Esophagus squamous epithelium (tissue), 4 donors: ENCODE results near the gene C11orf91.

ENCODE experiments used
- POLR2A ChIP-seq, 4 donors: fragments of 450-650 bp; IDR thresholded peaks; one replicate each; pipeline ENCODE4 v1.6.1; 2017; ENCODE audit warnings: antibody characterized with exemption in 4 of 4, mild to moderate bottlenecking in 4 of 4, moderate library complexity in 3 of 4
- TF ChIP-seq, protein P1 (sequence below), 6 experiments: fragments of 450-650 bp in 4 of 6; fragments of 200-600 bp in 2 of 6; sonication (generic) in 2 of 6; IDR thresholded peaks; one replicate each; pipeline ENCODE4 v1.5.1; 2016 to 2019; ENCODE audit warnings: antibody characterized with exemption in 6 of 6, mild to moderate bottlenecking in 4 of 6, moderate library complexity in 4 of 6

DNA sequence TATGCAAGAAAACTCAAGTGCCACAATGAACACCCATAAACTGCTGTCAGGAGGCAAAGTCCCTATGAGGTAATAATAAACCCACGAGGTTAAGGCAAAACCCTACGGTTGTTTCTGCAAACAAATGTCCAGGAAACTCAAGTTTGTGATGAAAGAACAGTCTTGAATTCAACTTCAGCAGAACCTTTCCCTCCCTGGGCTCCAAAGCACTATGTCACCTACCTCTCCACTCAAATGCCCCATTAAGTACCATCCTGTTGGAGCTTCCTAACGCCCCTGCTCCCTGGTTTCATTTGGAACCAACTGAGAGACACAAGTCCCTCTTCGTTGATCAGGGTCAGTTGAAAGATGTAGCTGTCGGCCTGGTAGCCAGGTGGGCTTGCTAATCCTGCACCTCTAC is 2.6 kb upstream of the C11orf91 start:
- TF ChIP-seq, protein P1, sequence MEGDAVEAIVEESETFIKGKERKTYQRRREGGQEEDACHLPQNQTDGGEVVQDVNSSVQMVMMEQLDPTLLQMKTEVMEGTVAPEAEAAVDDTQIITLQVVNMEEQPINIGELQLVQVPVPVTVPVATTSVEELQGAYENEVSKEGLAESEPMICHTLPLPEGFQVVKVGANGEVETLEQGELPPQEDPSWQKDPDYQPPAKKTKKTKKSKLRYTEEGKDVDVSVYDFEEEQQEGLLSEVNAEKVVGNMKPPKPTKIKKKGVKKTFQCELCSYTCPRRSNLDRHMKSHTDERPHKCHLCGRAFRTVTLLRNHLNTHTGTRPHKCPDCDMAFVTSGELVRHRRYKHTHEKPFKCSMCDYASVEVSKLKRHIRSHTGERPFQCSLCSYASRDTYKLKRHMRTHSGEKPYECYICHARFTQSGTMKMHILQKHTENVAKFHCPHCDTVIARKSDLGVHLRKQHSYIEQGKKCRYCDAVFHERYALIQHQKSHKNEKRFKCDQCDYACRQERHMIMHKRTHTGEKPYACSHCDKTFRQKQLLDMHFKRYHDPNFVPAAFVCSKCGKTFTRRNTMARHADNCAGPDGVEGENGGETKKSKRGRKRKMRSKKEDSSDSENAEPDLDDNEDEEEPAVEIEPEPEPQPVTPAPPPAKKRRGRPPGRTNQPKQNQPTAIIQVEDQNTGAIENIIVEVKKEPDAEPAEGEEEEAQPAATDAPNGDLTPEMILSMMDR (IDR thresholded peaks at IDR 0.05), result no peak
- no peak for TF ChIP-seq POLR2A (IDR thresholded peaks at IDR 0.05)
